8988T (cell line): ENCODE measurements around the gene TSC22D4.
"Not testable (repeated sequence)": the region's sequence is repeated elsewhere in the genome, so short reads cannot be mapped to it uniquely, and the experiment has no call there.

Experiments used
- DNase-seq: peaks from one replicate; pipeline ENCODE4 v3.0.0; 2011

The TSC22D4 gene

DNA sequence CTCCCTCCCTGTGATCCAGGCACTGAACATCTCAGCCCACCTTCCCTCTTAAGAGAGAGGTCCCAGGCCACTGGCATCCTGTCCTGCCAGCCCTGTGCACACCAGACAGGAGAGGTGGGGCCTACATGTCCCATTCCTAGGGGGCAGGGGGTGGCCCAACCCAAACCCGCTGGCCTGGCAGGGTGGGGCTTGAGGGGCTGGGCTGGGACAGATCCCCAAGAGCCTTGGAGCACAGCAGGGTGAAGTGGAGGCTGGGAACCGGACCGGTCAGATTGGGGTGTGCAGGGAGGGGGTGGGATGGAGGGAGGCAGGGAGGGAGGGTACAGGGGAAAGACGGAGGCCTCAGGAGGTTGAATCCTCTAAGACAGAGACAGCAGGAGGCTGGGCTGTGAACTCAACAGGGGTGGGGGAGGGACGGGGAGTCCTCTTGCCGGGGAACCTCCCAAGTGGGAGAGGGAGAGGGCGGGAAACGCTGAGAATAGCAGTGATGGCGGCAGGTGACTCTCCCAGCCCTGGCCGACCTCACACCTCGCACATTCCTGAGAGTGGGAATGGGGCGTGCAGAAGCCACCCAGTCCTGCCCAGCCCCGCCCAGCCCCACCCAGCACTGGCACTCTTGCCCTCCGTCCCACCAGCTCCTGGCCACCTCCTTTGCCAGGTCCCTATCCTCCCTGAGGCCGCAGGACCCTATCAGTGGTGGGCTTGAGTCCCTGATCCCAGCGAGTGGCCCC lies 6.7 kb downstream of the TSC22D4 start:
- peak; percentile 5 for DNase-seq

DNA sequence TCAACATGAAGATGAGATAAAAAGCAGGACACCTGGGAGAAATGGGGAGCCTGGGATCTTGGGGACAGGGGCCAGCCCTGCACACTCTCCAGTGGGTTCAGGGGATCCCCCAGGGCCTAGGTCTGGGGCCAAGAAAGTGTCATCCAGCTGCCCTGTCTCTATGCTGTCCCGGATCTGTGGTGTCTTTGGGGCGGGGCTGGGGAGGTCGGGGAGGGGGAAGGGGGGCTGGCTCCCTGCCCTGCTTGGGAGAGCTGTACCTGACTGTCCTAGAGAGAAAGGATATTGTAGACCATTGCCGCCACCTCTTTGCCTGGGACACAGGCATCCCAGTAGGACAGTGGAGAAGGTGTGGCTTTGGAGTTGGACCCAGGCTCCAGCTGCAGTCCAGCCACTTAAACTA lies 8.0 kb downstream of the TSC22D4 start:
- DNase-seq, result no peak

DNA sequence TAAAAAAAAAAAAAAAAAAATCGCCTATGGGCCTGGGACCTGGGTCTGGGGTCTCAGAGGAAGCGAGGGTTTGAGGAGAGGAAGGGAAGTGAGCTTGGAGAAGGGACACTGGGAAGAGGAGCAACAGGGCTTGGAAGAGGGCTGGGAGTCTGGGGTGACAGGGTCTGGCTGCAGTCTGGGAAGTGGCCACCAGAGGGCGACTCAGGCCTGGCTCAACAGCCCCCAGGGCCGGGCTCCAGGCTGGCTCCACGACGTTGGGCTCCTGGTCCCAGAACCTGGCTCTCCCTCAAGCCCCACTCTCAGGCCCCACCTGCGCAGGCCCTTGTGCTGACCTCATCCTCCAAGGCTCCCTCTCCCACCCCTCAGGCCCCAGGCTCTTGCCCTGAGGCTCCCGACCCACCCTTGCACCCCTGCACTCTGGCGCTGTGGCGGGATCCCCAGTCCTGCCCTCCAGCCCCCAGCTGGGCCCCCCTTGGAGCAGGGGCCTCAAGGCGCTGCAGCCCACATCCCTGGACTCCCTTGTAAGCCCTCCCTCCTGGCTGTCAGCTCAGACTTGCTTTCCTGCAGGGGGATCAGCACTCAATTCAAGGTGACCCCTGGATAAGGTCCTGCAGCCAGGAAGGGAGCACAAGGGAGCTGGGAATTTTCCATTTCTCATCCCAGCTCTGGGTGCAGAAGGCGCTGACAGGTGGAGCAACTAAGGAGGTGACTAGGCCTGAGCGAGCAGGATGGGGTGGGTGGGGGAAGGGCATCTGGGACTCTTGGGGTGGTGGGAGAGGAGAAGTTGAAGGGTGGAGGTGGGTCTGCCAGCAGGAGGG lies 9.6 kb downstream of the TSC22D4 start:
- DNase-seq, result peak; percentile 95

DNA sequence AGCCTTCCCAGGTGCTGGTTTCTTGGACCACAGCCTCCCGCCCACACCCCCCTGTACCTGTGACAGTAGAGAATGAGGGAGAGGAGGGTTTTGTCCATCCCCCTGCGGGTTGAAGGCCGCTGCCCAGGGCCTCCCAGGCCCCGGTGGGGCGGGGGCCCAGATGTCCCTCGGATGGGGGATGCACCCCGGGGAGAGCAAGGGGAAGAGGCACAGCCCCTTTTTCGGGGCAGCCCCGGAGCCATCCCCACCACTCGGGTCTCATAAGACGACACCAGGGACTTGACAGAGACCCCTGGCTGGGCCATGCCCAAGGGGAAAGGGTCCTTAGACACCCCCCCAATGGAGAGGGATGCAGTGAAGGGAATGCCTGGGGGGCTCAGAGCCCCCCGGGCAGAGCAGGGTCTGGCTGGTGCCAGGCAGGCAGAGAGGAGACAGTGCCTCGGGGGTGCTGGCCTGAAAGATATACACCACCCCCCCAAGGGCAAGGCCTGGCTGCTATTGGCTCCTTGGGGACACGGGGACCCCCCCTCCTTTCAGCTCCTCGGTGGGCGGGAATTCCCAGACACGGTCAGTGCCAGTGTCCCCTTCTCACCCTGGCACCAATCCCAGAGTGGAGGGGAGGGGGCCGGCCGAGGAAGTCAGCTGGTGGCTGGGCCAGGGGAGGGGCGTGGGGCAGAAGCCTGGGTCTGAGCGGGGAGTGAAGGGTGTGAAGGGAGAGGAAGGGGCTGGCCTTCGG lies 11.2 kb downstream of the TSC22D4 start:
- no peak for DNase-seq

DNA sequence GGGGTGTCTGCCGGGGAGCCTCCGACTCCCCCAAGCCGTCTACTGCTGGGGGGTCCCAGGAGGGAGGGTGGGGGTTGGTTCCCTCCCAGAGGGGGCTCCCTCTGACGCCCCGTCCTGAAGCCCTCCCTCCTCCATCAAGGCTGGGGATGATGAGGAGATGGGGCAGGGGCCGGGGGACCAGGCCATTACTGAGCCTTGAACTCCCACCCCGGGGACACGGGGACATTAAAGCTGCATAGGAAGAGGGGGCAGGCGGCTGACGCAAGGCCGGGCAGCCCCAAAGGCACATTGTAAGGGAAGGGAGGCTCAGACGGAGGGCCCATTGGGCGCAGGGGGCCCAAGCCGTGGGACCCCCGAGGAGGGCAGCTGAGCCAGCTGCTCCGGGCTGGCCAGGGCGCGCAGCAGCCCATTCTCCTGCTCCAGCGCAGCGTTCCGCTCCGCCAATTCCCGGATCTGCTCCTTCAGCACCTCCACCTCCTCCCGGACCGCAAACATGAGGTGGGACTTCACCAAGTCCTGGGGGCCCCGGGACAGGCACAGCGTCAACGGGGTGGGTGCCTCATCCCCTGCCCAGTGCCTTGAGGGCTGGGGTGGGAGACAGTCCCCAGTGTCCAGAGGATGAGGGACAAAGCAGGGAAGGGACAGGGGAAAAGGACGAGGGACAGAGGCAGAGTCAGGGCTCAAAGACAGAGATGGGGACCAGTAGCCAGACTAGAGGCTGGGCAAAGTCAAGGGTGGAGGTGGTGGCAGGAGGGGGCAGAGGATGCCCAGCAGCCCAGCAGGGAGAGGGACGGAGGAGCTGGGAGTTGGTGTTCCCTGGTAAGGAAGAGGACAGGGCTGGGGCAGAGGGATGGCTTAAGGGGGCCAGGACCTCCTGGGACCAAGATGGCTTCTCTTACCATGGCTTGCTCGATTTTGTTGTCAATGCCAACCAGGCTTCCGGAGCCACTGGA lies 12.1 kb downstream of the TSC22D4 start:
- DNase-seq, result no peak

DNA sequence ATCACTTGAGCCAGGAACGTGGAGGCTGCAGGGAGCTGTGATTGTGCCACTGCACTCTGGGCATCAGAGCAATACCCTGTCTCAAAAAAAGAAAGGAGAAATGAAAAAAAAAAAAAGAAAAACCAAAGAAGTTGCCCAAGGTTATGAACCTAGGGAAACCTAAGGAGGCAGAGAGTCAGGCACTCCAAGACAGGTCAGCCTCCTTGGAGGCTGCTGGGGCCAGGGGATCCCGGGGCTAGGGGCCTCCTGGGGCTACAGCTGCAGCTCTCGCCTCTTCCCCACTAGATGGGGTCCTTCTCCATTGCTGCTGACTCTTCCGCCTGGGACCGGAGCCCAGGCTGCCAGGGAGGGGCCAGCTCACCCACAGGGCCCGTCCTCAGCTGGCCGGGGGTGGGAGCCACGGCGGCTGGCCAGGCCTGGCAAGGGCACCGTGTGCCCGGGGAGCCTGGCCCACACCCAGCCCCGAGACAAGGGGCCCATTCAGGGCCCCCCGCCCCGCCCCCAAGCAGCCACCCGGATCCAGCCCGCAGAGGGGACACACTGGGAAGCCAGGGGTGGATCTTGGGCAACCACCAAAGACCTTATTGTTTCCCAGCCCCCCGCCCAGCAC lies 13.2 kb downstream of the TSC22D4 start:
- peak; percentile 81 for DNase-seq

DNA sequence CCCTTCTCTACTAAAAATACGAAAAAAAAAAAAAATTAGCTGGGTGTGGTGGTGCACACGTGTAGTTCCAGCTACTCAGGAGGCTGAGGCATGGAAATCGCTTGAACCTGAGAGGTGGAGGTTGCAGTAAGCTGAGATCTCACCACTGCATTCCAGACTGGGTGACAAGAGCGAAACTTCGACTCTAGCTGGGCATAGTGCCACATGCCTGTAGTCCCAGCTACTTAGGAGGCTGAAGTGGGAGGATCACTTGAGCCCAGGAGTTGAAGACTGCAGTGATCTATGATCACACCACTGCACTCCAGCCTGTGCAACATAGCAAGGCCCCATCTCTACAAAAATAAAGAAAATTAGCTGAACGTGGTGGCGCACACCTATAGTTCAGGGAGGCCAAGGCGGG lies 13.7 kb downstream of the TSC22D4 start:
- no peak for DNase-seq

DNA sequence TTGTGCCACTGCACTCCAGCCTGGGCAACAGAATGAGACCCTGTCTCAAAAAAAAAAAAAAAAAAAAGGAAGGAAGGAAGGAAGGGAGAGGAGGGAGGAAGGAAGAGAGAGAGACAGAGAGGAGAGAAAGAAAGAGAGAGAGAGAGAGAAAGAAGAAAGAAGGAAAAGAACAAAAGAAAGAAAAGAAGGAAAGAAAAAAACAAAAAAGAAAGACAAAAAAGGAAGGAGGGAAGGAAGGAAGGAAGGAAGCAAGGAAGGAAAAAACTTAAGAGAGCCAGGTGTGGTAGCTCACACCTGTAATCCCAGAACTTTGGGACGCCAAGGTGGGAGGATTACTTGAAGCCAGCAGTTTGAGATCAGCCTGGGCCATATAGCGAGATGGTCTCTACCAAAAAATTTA lies 14.2 kb downstream of the TSC22D4 start:
- no peak for DNase-seq

DNA sequence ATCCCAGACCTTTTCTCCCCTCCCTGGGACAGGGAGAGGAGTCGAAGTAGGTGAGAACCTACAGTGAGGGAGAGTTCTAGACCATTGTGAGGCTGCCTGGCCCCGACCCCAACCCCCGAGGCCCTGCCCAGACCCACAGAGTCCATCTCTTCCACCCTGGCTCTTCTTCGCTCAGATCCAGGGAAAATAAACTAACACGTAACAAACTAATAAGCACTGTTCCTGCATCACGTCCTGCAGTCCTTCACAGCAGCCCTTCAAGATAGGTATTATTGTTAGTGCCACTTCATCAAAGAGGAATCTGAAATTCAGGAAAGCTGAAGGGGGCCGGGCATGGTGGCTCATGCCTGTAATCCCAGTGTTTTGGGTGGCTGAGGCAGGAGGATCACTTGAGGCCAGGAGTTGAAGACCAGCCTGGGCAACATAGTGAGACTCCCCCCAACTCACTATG lies 14.8 kb downstream of the TSC22D4 start, which contains the start of gene SPACDR:
SPACDR (minus strand) TSS at position 51 of the 451 bp plus-strand sequence. CDS start 235 bp downstream, outside the sequence.
- DNase-seq, result no peak

DNA sequence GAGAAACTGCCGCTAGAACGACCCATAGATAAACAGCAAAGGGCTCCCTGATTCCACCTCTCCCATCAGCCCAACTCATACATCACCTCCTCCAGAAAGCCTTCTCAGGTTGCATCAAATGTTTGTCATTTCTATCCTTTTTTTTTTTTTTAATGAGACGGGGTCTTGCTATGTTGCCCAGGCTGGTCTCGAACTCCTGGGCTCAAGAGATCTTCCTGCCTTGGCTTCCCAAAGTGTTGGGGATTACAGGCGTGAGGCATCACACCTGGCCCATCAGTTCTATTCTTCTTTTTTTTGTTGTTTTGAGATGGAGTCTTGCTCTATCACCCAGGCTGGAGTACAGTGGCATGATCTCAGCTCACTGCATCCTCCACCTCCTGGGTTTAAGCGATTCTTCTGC lies 22.0 kb downstream of the TSC22D4 start:
- no peak for DNase-seq

DNA sequence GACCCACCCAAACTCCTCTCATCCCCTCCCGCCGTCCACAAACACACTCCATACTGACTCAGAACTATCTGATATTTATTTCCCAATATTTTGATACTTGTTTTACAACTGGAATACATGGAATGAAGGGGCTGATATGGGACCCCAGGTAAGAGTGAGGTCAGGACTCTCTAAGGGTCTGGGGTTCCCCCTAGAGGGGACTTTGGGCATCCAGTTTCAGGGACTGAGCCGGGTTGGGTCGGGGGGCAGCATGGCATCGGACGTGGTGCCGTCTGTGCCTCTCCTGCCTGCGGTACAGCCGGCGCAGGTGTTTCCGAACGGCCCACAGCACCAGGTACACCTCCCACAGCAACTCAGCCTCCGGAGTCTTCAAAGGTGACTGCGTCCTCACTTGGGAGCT lies 22.5 kb downstream of the TSC22D4 start:
- peak; percentile 2 for DNase-seq

DNA sequence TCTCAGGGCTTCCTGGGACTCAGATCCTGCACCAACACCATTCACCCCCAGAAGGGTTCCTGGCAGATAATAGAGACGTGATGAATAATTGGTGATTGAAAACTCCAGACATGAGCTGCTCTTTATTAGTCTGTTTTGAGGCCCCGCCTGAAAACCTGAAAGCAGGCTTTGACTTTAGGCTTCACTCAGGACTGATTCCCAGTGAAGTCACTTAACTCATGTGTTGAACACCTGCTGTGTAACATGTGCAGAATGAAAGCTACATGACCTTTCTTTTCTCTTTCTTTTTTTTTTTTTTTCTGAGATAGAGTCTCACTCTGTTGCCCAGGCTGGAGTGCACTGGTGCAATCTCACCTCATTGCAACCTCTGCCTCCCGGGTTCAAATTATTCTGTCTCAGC lies 23.8 kb downstream of the TSC22D4 start:
- no peak for DNase-seq

DNA sequence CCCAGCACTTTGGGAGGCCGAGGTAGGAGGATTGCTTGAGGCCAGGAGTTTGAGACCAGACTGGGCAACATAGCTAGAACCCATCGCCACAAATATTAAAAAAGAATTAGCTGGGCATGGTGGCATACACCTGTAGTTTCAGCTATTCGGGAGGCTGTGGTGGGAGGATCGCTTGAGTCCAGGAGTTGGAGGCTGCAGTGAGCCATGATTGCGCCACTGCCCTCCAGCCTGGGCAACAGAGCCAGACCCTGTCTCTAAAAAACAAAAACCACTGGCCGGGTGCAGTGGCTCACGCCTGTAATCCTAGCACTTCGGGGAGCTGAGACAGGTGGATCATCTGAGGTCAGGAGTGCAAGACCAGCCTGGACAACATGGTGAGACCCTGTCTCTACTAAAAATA lies 25.2 kb downstream of the TSC22D4 start:
- not testable (repeated sequence) for DNase-seq

DNA sequence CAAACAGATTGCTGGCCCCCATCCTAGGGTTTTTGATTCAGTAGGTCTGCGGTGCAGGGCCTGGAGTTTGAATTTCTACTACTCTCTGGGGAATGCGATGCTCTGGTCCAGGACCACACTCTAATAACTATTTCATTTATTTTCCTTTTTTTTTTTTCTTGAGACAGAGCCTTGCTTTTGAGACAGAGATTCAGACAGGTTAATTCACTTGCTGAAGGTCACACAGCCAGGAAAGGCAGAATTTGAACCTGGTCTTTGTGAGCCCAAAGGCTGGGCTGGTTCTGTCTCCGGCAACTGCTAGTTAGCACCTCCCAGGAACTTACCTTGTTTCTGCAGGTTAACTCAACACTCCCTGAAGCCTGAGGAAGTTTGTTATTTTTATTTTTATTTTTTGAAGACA lies 26.5 kb downstream of the TSC22D4 start:
- no peak for DNase-seq

DNA sequence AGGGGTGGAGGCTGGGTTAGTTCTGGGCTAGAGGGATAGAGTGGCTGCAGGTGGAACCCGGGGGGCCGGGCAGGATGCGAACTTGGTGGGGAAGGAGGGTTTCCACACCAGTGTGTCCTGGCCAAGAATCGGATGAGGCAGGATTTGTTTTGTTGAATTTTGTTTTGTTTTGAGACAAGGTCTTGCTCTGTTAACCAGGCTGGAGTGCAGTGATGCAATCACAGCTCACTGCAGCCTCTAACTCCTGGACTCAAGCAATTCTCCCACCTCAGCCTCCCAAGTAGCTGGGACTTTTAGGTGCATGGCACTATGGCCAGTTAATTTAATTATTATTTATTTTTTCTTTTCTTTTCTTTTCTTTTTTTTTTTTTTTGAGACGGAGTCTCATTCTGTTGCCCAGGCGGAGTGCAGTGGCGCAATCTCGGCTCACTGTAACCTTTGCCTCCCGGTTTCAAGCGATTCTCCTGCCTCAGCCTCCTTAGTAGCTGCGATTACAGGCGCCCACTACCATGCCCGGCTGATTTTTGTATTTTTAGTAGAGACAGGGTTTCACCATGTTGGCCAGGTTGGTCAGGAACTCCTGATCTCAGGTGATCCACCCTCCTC lies 29.7 kb downstream of the TSC22D4 start:
- DNase-seq, result no peak

DNA sequence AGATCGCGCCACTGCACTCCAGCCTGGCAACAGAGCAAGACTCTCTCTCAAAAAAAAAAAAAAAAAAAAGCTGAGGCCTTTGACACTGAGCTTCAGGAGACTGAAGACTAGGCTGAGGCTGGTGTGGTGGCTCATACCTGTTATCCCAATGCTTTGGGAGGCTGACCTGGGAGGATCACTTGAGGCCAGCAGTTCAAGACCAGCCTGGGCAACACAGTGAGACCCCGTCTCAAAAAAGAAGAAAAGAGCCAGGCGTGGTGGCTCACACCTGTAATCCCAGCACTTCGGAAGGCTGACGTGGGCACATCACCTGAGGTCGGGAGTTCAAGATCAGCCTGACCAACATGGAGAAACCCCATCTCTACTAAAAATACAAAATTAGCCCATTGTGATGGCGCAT lies 31.7 kb downstream of the TSC22D4 start:
- DNase-seq, result not testable (repeated sequence)

DNA sequence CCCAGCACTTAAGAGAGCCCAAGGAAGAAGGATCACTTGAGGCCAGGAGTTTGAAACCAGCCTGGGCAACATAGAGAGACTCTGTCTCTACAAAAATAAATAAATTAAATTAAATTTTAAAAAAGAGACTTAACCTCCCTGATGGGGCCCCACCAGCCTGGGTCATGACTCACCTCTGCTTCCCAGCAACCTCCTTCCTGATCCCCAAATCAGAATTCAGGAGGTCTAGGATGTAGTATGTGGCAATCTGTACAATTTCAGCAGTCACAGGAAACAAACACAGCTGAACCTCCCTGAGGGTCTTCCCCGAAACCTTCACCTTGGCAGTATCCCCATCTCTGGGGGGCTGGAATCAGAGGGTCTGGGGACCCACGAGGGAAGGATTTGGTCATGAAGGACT lies 33.0 kb downstream of the TSC22D4 start:
- DNase-seq, result no peak

DNA sequence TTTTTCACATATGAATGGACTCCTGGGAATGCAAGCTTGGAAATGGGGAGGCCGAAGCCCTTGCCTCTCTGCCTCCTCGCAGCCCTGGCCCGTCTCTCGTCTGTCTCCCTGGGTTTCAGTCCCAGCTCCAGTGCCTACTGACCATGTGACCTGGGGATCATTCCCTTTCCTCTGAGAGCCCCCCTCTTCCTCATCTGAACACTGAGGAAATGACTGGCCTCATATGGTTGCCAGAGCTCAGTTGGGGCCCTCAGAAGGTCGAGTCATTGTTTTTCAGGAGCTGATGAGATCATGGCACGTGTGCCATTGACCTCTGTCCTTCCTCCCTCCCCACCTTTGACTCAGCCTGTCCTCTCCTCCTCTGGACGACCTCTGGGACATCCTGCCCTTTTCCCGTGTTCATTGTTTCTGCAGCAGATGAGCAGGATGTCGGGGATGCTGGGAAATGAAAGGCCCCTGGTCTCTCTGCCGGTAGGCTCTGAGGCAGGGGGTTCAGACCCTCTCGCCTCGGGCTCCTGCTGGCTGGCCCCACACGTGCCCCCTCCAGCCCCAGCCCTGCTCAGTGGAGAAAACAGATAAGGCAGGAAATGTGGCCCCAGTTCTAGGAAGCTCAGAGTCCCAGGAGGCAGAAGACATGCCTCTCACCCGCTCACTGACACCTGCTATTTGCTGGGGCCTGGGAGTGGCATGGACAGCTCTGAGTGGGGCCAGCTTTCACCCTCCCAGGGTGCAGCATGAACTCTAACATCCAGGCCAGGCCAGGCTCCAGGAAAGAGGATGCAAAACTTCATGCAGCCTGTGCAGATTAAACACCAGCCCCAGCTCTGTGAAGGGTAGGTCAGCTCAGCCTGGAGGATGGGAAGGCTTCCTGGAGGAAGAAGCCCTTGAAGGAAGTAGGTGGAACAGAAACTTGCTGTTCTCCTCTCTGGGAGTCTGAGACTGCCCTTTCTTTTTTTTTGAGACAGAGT lies 34.4 kb downstream of the TSC22D4 start:
- DNase-seq, result no peak

DNA sequence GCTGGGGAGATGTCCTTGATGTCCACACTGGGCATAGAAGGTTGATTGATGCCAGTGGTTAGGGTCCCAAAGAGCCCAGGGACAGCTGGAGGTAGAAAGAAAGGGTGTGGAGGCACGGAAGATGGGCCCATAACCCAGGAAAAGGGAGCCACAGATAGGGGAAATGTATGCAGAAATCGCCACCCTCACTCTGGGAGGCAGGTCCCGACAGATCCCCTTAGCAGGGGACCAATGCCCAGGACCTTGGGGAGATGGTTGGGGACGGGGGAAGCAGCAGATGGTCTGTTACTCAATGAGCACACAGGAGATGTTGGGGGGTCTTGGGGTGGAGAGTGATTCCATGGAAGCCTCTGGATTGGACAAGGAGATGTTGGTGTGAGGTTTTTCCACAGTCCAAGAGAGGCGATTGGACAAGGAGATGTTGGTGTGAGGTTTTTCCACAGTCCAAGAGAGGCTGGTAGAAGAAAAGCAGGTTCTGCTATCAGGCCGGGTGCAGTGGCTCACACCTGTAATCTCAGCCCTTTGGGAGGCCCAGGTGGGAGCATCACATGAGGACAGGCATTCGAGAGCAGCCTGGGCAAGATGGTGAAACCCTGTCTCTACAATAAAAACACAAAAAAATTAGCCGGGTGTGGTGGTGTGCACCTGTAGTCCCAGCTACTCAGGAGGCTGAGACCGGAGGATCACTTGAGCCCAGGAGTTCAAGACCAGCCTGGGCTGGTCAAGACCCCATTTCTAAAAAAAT lies 35.7 kb downstream of the TSC22D4 start:
- no peak for DNase-seq
